MCF 10A (cell line): Measurements from ENCODE around the gene SYT14. TPM values are rescaled to one million over a fixed set of nuclear protein-coding genes. Genes with fewer than 3 reads are reported as not detected.
"Not testable (repeated sequence)": the region's sequence is repeated elsewhere in the genome, so short reads cannot be mapped to it uniquely, and the experiment has no call there.

Source experiments
- BruUV-seq: library from RNA; stranded (reverse); fragments of 400-500 nt; replicated peaks from 2 replicates; lab custom pipeline; 2021; lab: Mats Ljungman, UMichigan
- CTCF ChIA-PET: fragments of 300-600 bp; sonication (Branson Sonifier 250); formaldehyde crosslinking; extraction: SDS; loops from one replicate; lab custom pipeline; 2021; ENCODE audit warnings: antibody characterized with exemption, inconsistent platforms; lab: Yijun Ruan, JAX
- POLR2A ChIA-PET: fragments of 300-600, 350-650 bp; sonication (Branson Sonifier 250); formaldehyde crosslinking; extraction: SDS; loops from one replicate; lab custom pipeline; 2020; ENCODE audit warnings: antibody characterized with exemption, inconsistent platforms; lab: Yijun Ruan, JAX
- DNase-seq: peaks from one replicate; pipeline ENCODE4 v3.0.0-alpha.2; 2018; ENCODE audit not compliant: unreplicated experiment
- H3K27ac Mint-ChIP-seq: one replicate; pipeline ENCODE4 v1.8.0; 2022; ENCODE audit warnings: mild to moderate bottlenecking, low read depth, mixed read lengths; ENCODE audit not compliant: unreplicated experiment
- H3K27me3 Mint-ChIP-seq: one replicate; pipeline ENCODE4 v1.8.0; 2022; ENCODE audit warnings: mixed read lengths; ENCODE audit not compliant: insufficient read depth, unreplicated experiment
- H3K36me3 Mint-ChIP-seq: one replicate; pipeline ENCODE4 v1.8.0; 2022; ENCODE audit warnings: mild to moderate bottlenecking, moderate library complexity, mixed read lengths; ENCODE audit not compliant: insufficient read depth, unreplicated experiment
- H3K4me1 Mint-ChIP-seq: one replicate; pipeline ENCODE4 v1.8.0; 2022; ENCODE audit warnings: mixed read lengths; ENCODE audit not compliant: insufficient read depth, unreplicated experiment
- H3K4me3 Mint-ChIP-seq: one replicate; pipeline ENCODE4 v1.8.0; 2022; ENCODE audit warnings: mild to moderate bottlenecking, moderate library complexity, mixed read lengths; ENCODE audit not compliant: unreplicated experiment
- H3K9me3 Mint-ChIP-seq: one replicate; pipeline ENCODE4 v1.8.0; 2022; ENCODE audit warnings: mixed read lengths; ENCODE audit not compliant: unreplicated experiment
- CTCF ChIP-seq: fragments of 200-600 bp; IDR thresholded peaks from one replicate; pipeline ENCODE4 v1.8.0; 2022; ENCODE audit warnings: antibody characterized with exemption, mild to moderate bottlenecking; ENCODE audit not compliant: unreplicated experiment
- intact Hi-C: fragments of 100-400 bp; cut with micrococcal nuclease; formaldehyde crosslinking; loops from 2 replicates; pipeline ENCODE4 v1.14.1; 2022
- total RNA-seq: library from RNA; stranded (reverse); gene quantifications from 2 replicates; pipeline ENCODE4 v1.2.3, GENCODE V29; 2022

SYT14 gene
- total RNA-seq, 1 experiment from 2014 or later: 0.79 TPM

- intact Hi-C loops: no loop called here
- peaks cover 7% of the 10 kb centered on the region for H3K4me1 Mint-ChIP-seq
Observed at GRCh38 chr1:209911746-209912145, 26.3 kb upstream of the SYT14 start.

DNA sequence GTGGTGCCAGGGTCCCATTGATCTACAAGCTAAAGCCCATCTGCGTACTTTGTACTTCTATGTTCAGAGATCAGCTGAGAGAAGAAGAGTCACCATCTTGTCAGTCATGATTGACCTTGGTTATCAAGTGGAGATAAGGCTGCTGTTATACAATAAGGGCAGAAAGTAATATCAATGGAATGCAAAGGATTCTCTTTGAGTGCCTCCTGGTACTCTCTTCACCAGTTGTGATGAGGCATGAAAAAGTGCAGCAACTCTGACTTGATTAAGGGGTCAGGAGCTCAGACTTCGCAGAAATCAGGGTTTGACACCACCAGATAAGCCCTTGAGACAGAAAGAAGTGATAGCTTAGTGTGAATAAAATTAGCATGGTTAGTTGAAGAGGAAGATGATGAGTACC is 25.7 kb upstream of the SYT14 start:
- H3K9me3 Mint-ChIP-seq: peaks cover 7% of the 10 kb centered on the region
- CTCF ChIA-PET: interaction anchor here (0.5 to 2.3 kb wide), 10 partner anchors 9 to 558 kb away, joined by 3 to 13 read pairs (median 3); no protein-coding TSS in a partner anchor
- TF ChIP-seq CTCF: no peak
- H3K27ac Mint-ChIP-seq: no peak overlapping the region
- no TSS peak for BruUV-seq
- H3K4me3 Mint-ChIP-seq: no peak overlapping the region
- peaks cover 7% of the 10 kb centered on the region for H3K4me1 Mint-ChIP-seq
- POLR2A ChIA-PET: interaction anchor here (0.6 to 2.0 kb wide), 10 partner anchors 11 to 495 kb away, joined by 3 to 9 read pairs (median 3); no protein-coding TSS in a partner anchor
- no peak for DNase-seq
- H3K27me3 Mint-ChIP-seq: no peaks in the 10 kb centered on the region
- H3K36me3 Mint-ChIP-seq: no peaks in the 10 kb centered on the region
- intact Hi-C loops: no loop called here

More at GRCh38 chr1:209911746-209912145, 26.3 kb upstream of the SYT14 start:
- Mint-ChIP-seq H3K27ac (no peak overlapping the region), H3K4me3 (no peak overlapping the region), H3K27me3 (no peaks in the 10 kb centered on the region), H3K9me3 (peaks cover 7% of the 10 kb centered on the region), H3K36me3 (no peaks in the 10 kb centered on the region)
- TF ChIP-seq CTCF: no peak
- ChIA-PET CTCF (interaction anchor here (0.5 to 2.3 kb wide), 8 partner anchors 8 to 102 kb away, joined by 3 to 13 read pairs (median 3); no protein-coding TSS in a partner anchor), POLR2A (interaction anchor here (0.8 to 2.0 kb wide), 7 partner anchors 11 to 51 kb away, joined by 3 to 9 read pairs (median 5); no protein-coding TSS in a partner anchor)
- DNase-seq: peak; percentile 21
- BruUV-seq: no TSS peak

- H3K36me3 Mint-ChIP-seq, H3K4me1 Mint-ChIP-seq, H3K4me3 Mint-ChIP-seq, DNase-seq, H3K27me3 Mint-ChIP-seq, intact Hi-C loops, BruUV-seq, H3K27ac Mint-ChIP-seq: not testable (repeated sequence)
- CTCF ChIA-PET: interaction anchor here (1.1 kb wide), 1 partner anchor 19 kb away, joined by 3 read pairs; no protein-coding TSS in a partner anchor
- POLR2A ChIA-PET: interaction anchor here (0.6 to 1.6 kb wide), 2 partner anchors 10 to 23 kb away, joined by 3 to 4 read pairs; no protein-coding TSS in a partner anchor
- peaks cover 16% of the 10 kb centered on the region for H3K9me3 Mint-ChIP-seq
Observed at GRCh38 chr1:209919637-209920036, 18.4 kb upstream of the SYT14 start.

GRCh38 chr1:209920844-209921243 is 17.2 kb upstream of the SYT14 start:
- Mint-ChIP-seq H3K4me3 (no peak overlapping the region), H3K36me3 (no peaks in the 10 kb centered on the region), H3K27ac (no peak overlapping the region), H3K27me3 (no peaks in the 10 kb centered on the region), H3K9me3 (peaks cover 16% of the 10 kb centered on the region), H3K4me1 (peaks cover 6% of the 10 kb centered on the region)
- no peak for TF ChIP-seq CTCF
- ChIA-PET POLR2A (interaction anchor here (0.7 to 1.6 kb wide), 2 partner anchors 11 to 105 kb away, joined by 3 to 4 read pairs; no protein-coding TSS in a partner anchor), CTCF (no interaction called here)
- DNase-seq: no peak
- intact Hi-C loops: no loop called here
- BruUV-seq: no TSS peak
